ENCODE results near the gene RPL29.

RPL29 gene

GRCh38 chr3:52028572-52028971 lies 32.9 kb upstream of the RPL29 start:
- no peak overlapping the region for H3K9ac ChIP-seq (ENCODE audit: low read length)
- no peak overlapping the region for H3K4me2 ChIP-seq (ENCODE audit: low read length)
- H3K4me1 ChIP-seq (ENCODE audit: insufficient read depth, low read length, severe bottlenecking) = no peaks in the 10 kb centered on the region

GRCh38 chr3:52026041-52026440 lies 30.3 kb upstream of the RPL29 start:
- Histone ChIP-seq H2AFZ (ENCODE audit: low read length) (no peak overlapping the region), H3K4me3 (ENCODE audit: low read depth, low read length, poor library complexity, severe bottlenecking) (no peak overlapping the region), H3F3A (ENCODE audit: insufficient read depth, low read length) (no peaks in the 10 kb centered on the region), H3K9me2 (ENCODE audit: low read depth, low read length) (no peaks in the 10 kb centered on the region), H3K9me3 (ENCODE audit: low read length) (no peaks in the 10 kb centered on the region), H4K20me1 (ENCODE audit: insufficient read depth, low read length) (no peaks in the 10 kb centered on the region), H3K79me2 (ENCODE audit: insufficient read depth, low read length) (no peaks in the 10 kb centered on the region), H3K36me3 (ENCODE audit: insufficient read depth, low read length) (no peaks in the 10 kb centered on the region), H3K4me1 (ENCODE audit: insufficient read depth, low read length, severe bottlenecking) (no peaks in the 10 kb centered on the region), H3K27ac (ENCODE audit: low read depth, low read length, poor library complexity, severe bottlenecking) (no peak overlapping the region), H3K27me3 (ENCODE audit: insufficient read depth, low read length) (peaks cover 10% of the 10 kb centered on the region; the same call in 1 of the 2 replicates), H3K9ac (ENCODE audit: low read length) (no peak overlapping the region), H3K4me2 (ENCODE audit: low read length) (no peak overlapping the region)
- TF ChIP-seq CTCF (IDR thresholded peaks at IDR 0.05; ENCODE audit: low read length) (no peak), EZH2 (IDR thresholded peaks at IDR 0.05; ENCODE audit: borderline replicate concordance, low read length) (no peak)

More at GRCh38 chr3:52028572-52028971, 32.9 kb upstream of the RPL29 start:
- H3K79me2 ChIP-seq (ENCODE audit: insufficient read depth, low read length) = no peaks in the 10 kb centered on the region
- H2AFZ ChIP-seq (ENCODE audit: low read length) = no peak overlapping the region
- no peaks in the 10 kb centered on the region for H3K9me2 ChIP-seq (ENCODE audit: low read depth, low read length)
- TF ChIP-seq CTCF (IDR thresholded peaks at IDR 0.05; ENCODE audit: low read length) = no peak
- no peak for TF ChIP-seq EZH2 (IDR thresholded peaks at IDR 0.05; ENCODE audit: borderline replicate concordance, low read length)
- H3K27me3 ChIP-seq (ENCODE audit: insufficient read depth, low read length) = peaks cover 10% of the 10 kb centered on the region; the same call in 1 of the 2 replicates
- no peak overlapping the region for H3K27ac ChIP-seq (ENCODE audit: low read depth, low read length, poor library complexity, severe bottlenecking)
- H3F3A ChIP-seq (ENCODE audit: insufficient read depth, low read length) = no peaks in the 10 kb centered on the region
- H3K4me3 ChIP-seq (ENCODE audit: low read depth, low read length, poor library complexity, severe bottlenecking) = no peak overlapping the region
- no peaks in the 10 kb centered on the region for H4K20me1 ChIP-seq (ENCODE audit: insufficient read depth, low read length)
- H3K36me3 ChIP-seq (ENCODE audit: insufficient read depth, low read length) = no peaks in the 10 kb centered on the region
- no peaks in the 10 kb centered on the region for H3K9me3 ChIP-seq (ENCODE audit: low read length)

GRCh38 chr3:52025453-52025852 lies 29.8 kb upstream of the RPL29 start:
- Histone ChIP-seq H3F3A (ENCODE audit: insufficient read depth, low read length) (no peaks in the 10 kb centered on the region), H3K36me3 (ENCODE audit: insufficient read depth, low read length) (no peaks in the 10 kb centered on the region), H4K20me1 (ENCODE audit: insufficient read depth, low read length) (no peaks in the 10 kb centered on the region), H3K4me1 (ENCODE audit: insufficient read depth, low read length, severe bottlenecking) (no peaks in the 10 kb centered on the region), H3K79me2 (ENCODE audit: insufficient read depth, low read length) (no peaks in the 10 kb centered on the region), H3K9ac (ENCODE audit: low read length) (no peak overlapping the region), H3K27me3 (ENCODE audit: insufficient read depth, low read length) (peaks cover 5% of the 10 kb centered on the region; the same call in 1 of the 2 replicates), H3K27ac (ENCODE audit: low read depth, low read length, poor library complexity, severe bottlenecking) (no peak overlapping the region), H2AFZ (ENCODE audit: low read length) (no peak overlapping the region), H3K4me2 (ENCODE audit: low read length) (no peak overlapping the region), H3K9me3 (ENCODE audit: low read length) (no peaks in the 10 kb centered on the region), H3K9me2 (ENCODE audit: low read depth, low read length) (no peaks in the 10 kb centered on the region), H3K4me3 (ENCODE audit: low read depth, low read length, poor library complexity, severe bottlenecking) (no peak overlapping the region)
- TF ChIP-seq CTCF (IDR thresholded peaks at IDR 0.05; ENCODE audit: low read length) (no peak), EZH2 (IDR thresholded peaks at IDR 0.05; ENCODE audit: borderline replicate concordance, low read length) (no peak)
